ENCODE data around the gene PCNT.
"Not testable (repeated sequence)": the region's sequence is repeated elsewhere in the genome, so short reads cannot be mapped to it uniquely, and the experiment has no call there.

Gene PCNT

DNA sequence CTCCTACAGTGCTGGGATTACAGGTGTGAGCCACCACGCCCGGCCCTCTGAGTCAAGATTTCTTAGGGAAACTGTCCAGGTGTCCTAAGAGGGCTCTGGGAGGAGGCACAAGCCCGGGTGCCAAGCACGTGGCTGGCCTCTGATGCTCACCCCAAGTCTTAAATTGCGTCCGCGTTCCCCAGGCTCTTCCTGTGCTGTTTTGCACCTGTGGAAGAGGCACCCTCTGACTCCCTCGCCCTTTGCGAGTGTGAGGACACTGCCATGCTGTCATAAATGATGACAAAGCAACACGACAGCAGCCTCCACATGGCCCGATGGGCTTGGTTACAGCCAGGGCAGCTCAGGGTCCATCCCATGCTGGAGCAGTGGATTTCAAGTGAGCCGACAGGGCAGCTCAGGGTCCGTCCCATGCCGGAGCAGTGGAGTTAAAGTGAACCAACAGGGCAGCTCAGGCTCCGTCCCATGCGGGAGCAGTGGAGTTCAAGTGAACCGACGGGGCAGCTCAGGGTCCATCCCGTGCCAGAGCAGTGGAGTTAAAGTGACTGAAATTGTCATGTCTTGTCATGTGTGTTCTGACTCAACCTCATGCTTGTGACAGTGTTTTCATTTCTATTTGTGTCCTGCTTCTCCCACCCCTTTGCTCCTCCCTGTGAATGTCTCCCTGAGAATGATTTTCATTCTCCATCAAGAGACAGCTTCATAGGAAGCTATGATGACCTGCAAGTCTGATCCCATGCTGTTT lies 33.9 kb downstream of the PCNT start:
- no peak for DNase-seq

DNA sequence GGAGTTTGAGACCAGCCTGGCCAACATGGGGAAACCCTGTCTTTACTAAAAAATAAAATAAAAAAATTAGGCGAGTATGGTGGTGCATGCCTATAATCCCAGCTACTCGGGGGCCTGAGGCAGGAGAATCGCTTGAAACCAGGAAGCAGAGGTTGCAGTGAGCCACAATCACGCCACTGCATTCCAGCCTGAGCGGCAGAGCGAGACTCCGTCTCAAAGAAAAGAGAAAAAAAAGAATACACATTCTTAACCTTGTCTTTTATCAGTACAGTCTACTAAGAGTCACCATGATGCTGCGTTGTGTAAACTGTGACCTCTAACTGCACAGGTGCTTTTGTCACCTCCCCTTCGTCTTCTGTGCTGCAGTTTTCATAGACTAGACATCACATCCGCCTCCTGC lies 37.2 kb downstream of the PCNT start:
- no peak for DNase-seq

DNA sequence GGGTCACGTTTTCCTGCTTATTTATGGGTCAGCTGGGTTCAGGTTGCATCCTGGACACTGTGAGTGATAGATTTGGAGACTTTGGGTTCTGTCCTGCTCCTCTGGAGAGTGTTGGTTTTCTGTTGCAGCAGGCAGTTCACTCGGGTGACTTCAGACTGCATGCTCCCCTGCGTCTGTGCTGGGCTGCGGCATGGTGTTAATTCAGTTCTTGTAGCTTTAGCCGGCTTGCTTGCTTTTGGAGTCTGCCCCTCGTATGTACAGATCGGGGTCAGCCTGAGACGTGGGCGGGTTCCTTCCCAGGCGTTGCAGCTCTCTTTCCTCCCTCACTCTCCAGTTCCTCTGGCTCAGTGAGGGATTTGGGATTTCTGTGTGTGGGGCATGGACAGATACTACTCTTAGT lies 38.0 kb downstream of the PCNT start:
- no peak for DNase-seq

DNA sequence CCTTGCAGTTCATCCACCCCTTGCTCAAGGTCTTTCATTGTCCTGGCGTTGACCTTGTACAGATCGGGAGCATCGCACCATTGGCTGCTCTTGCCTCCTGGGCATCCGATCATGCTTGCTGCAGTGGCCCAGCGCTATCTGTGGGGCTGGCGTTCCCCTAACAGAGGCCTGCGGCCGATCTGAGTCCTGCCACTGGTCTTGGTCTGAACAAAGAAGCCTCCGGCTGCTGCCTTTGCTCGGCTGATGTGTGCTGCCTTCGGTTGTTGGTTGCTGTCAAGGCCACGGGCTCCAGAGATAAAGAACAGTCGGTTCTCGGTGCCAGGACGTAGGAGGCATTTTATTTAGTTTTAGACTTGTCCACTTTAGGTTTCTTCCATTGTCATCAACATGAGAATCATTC lies 39.0 kb downstream of the PCNT start:
- no peak for DNase-seq

DNA sequence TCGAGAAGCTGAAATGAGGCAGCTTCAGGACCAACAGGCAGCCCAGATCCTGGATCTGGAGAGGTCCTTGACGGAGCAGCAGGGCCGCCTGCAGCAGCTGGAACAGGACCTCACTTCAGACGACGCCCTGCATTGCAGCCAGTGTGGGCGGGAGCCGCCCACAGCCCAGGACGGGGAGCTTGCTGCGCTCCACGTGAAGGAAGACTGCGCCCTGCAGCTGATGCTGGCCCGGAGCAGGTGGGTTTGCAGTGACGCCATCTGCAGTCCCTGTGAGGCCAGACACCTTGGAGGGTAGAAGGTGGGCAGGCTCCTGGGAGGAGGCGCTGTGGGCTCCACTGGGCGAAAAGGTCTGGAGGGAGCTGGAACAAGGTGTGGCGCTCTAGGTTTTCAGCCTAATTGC lies 39.7 kb downstream of the PCNT start:
- DNase-seq, result no peak

DNA sequence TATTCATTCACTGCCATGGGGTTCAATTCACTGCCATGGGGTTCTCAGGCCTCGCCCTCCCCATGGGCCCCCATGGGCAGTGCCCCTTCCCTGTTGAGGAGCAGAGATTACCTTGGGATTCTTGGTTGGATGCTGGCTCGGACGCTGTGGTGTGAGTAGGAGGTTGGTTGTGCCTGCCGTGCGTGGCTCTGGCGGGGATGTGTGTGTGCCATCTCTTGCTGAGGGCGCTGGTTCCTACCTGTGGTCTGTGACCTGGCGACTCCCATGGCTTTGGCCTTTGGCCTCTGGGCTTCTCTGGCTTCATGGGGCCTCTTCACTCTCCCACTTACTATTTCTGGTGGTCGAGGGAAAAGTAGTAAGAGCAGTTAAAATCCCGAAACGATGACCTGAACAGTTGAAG lies 42.1 kb downstream of the PCNT start:
- DNase-seq, result no peak

DNA sequence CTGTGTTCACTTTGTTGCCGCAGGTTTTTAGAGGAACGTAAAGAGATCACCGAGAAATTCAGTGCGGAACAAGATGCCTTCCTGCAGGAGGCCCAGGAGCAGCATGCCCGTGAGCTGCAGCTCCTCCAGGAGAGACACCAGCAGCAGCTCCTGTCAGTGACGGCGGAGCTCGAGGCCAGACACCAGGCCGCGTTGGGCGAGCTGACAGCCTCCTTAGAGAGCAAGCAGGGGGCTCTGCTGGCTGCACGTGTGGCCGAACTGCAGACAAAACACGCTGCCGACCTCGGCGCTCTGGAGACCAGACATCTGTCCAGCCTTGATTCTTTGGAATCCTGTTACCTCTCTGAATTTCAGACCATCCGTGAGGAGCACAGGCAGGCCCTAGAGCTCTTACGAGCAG lies 42.6 kb downstream of the PCNT start:
- DNase-seq, result no peak

DNA sequence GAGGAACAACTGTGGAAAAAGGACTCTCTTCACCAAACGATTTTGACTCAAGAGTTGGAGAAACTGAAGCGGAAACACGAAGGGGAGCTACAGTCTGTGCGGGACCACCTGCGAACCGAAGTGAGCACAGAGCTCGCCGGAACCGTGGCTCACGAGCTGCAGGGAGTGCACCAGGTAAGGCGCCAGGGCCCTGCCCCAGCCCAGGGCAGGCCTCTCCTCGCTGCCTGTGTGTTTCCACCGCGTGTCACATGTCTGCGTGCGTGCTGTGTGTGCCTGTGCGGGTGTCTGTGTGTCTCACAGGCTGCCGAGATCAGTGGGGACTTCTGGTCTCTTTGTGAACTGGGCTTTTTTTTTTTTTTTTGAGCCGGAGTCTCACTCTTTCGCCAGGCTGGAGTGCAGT lies 43.0 kb downstream of the PCNT start:
- no peak for DNase-seq

DNA sequence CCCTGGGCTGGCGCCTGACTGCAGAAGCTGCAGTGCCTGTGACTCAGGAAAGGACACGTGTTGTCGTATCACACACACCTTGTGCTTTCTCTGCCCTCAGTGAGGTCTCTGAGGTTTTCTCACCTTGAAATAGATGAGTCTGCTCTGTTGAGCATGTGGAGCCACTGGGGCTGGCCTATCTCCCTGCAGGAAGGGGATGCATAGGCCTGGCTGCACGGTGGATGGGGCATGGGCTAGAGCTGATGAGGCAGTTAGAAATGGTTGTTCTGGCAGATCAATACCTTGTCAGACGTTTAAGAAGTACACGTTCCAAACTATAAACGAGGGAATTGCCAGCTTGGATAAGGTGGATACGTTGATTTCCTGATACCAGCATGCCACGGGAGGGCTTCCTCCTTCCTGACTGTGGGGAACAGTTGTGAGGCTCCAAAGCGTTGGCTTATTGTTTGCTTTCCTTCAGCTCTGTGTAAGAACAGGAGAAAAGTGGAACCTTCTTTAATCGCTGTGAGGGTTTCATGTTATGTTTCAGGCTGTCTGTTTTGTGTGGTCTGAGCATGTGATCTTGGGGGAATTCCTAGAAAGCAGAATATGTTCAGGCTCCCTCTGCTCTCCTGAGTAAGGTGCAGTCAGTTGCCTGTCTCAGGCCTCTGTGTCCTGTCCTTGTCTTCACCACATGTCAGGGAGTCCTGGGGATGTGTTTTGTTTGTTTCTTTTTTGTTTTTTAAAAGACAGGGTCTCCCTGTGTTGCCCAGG lies 44.8 kb downstream of the PCNT start:
- peak; percentile 75 for DNase-seq

DNA sequence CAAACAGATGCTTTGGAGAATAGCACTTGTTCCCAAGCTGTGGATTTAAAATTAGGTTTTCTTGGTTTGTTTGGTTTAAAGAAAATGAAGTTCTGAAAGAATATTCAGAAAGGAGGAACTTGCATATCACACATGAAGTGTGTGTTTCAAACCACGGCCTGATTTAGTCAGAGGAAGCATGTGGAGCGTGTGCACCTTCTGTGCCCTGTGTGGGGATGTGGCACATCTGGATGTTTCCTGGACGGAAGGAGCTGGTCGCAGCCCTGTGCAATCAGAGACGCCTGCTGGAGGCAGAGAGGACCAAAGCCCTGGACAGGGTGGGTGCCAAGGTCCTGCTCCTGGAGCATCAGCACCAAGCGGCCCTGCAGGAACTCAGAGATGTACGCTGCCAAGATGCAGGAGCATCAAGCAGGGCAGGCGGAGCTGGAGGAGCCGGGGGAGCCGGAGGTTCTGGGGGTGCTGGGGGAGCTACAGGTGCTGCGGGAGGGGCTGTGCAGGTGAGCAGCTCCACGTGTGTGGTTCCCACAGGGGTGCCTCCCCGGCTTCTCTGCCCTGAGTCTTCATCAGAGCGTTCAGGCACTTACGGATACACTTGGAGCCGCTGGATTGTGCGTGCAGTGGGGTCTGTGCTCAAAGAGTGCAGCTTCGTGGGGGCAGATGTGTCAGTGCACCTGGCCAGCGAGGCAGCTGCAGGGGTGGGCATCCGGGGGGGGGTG lies 45.7 kb downstream of the PCNT start:
- peak; percentile 8 for DNase-seq

DNA sequence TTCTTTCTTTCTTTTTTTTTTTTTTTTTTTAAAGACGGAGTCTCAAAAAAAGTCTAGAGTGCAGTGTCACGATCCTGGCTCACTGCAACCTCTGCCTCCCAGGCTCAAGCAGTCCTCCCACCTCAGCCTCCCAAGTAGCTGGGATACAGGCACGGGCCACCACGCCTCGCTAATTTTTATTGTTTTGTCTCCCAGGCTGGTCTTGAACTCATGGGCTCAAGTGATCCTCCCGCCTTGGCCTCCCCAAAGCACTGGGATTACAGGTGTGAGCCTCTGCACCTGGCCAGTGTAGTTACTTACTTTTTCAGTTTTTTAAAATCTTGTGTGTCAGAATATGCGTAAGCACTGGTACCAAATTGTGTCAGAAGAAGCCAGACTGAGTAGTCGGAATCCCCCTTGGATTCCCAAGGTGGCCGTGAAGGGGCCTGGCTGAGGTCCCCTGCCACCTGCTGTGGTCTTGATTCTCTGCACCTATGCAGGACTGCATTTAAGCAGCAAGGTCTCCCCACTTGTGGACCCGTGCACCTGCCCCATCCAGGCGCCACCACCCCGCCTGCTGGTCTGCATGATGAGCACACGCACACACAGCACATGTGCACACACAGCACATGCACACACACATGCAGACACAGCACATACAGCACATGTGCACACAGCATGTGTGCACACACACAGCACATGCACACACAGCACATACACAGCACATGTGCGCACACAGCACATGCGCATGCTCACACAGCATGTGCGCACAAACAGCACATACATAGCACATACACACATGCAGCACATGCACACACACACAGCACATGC lies 47.5 kb downstream of the PCNT start:
- peak; percentile 7 for DNase-seq

DNA sequence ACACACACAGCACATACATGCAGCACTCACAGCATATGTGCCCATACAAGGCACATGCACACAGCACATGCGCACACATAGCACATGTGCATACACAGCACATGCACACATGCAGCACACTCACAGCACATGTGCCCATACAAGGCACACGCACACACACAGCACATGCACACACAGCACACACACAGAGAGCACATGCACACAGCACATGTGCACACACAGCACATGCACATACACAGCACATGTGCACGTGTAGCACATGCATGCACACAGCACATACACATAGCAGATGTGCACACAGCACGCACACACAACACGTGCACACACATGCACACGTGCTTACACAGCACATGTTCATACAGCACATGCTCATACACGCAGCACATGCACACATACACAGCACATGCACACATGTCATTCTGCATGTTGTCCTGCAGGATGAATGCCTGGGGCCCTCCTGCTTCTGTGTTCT lies 48.1 kb downstream of the PCNT start:
- no peak for DNase-seq

DNA sequence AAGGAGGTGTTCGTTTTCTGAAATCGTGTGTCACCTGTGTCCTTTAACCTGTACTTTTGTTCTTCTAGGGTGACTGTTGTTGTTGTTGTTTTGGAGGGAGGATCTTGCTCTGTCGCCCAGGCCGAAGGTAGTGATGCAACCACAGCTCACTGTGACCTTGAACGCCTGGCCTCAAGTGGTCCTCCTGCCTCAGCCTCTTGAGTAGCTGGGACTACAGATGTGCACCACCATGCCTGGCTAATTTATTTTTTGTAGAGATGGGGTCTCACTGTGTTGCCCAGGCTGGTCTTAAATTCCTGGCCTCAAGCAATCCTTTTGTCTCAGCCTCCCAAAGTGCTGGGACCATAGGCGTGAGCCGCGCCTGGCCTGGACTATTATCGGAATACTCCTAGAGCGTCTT lies 49.0 kb downstream of the PCNT start:
- not testable (repeated sequence) for DNase-seq

DNA sequence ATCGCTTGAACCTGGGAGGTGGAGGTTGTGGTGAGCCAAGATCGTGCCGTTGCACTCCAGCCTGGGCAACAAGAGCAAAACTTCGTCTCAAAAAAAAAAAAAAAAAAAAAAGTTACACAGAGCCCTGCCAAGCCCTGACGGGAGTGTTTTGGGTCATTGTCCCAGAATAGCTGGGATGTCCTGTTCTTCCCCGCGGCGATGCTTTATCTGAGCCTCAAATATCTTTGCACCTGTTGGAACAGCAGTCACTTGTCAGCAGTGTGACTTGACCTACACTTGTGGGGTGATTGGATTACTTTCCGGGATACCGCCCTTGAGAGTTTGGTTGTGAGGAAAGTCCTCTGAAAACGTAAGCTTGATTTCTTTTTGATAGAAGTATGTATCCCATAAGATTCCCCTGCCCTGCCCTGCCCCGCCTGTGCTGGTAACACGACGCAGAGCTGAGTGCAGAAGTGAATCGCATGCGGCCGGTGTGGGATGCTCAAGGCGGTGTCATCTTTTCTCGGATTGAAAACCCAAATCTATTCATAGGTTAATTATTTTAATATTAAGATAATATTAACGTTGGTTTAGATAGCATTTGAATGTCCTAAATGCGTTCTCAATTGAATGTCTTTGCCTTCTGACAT lies 50.9 kb downstream of the PCNT start:
- no peak for DNase-seq

DNA sequence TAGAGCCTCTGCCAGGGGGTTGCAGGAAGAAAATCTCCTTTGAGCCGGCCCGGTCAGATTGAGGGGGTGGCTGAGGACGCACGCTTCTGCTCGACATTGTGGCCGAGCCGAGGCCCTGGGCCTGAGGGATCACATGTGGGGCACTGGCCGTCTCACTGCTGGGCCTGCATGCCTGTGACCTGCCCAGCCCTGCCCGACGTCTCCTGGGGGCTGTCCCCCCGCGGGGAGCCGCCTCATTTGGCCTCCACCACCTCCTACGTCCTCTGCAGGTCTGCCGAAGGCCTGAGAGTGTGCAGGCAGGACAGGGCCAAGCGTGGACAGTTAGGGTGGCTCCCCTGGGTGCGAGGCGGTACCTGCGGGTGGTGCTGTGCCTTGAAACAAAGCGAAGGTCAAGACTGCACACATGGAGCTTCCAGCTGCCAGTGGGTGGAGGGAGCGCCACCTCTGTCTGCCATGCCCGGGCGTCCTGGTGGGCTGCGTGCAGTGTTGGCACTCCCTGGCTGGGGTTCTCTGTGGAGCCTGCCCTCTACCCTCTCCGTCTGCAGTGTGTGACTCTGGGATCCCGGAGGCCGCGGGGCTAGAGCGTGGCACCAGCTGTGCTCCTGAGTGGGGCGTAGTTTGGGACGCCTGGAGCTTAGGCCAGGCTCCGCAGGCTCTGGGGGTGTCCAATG lies 51.7 kb downstream of the PCNT start:
- DNase-seq, result no peak

DNA sequence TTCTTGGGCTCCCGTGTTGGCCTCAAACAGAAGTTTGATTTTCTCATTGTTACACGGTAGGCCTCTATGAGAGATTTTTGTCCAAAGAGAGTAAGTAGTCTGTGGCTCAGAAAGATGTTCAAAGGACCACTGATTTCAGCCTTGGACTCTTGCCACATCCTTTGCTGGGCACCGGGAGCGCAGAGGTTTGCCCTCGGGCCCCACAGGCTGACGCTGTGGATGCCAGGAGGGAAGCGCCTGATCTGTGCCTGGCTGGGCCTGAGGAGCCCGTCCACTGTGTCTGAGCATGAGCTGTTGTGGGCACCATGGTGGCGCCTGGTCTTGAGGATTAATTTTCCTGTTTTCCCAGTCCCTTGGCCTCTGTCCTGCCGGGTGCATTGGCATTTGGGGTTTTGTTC lies 52.3 kb downstream of the PCNT start:
- no peak for DNase-seq

DNA sequence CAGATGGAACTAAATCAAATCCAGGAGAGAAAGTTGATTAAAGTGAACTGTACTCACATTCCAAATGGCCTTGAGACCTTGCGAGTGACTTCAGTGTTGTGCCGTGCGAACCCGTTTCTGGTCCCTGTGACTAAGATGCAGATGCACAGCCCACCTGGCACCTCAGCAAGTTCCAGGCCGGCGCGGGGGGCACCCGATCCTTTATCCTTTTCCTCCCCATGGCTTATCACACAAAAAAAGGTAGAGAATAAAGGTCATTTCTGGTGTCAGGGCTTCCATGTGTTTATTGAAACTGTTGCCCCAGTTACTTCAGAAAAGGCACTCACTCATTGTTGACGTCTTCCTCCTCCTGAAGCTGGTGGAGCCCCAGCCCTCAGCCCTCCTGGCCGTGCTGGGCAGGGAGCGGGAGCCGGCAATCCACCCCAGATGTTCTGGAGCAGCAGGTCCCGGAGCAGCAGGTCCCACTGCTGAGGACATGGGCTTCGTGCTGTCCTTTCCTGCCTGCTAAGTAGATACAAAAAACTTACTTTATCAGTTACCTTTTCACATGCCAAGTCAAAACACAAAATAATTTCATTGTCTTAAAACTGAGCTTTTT lies 53.0 kb downstream of the PCNT start:
- DNase-seq, result no peak

DNA sequence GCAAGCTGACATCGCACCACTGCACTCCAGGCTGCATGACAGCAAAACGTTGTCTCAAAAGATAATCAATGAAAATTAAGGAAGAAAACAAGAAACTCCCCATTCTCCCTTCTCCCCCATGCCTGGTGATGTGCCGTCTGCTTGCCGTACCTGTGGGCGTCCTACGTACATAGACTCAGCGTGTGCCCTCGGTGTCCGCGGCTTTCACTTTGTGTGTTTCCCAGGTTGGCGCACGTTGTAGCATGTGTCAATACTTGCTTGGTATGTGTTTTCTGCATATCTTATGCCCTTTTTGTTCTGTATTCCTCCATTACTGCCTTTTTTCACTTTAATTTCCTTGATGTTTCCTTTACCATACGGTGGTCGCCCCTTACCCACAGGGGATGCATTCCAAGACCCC lies 53.8 kb downstream of the PCNT start:
- no peak for DNase-seq

DNA sequence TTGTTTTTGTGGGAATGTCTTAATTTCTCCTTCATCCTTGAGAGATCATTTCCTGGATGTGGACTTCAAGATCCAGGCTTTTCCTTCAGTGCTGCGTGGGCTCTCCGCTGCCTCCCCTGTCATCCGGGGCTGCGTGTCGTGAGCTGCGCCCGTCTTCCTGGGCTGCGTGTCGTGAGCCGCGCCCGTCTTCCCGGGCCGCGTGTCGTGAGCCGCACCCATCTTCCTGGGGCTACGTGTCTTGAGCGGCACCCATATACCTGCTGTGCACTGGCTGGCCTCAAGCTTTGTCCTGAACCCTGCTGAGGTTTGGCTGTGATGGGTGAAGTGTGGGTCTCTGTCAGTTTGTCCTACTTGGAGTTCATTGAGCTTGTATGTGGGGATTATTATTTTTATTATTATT lies 55.1 kb downstream of the PCNT start:
- DNase-seq, result no peak

DNA sequence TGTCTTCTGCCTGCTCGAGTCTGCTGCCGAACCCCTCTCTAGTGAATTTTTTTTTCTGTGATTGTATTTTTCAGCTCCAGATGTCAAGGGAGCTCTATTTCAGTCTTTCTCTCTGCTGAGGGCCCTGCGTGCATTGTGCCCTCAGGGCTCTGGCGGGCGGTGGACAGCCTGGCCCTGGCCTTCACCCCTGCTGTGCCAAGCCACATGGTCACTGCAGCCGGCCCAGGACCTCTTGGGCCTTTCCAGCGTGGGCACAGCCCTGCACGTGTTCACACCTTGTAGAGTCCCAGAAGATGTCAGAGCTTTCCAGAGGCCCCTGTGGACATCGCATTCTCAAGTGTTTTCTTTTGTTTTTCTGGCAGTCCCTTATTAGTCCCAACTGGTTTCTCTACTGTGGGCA lies 55.7 kb downstream of the PCNT start:
- no peak for DNase-seq

DNA sequence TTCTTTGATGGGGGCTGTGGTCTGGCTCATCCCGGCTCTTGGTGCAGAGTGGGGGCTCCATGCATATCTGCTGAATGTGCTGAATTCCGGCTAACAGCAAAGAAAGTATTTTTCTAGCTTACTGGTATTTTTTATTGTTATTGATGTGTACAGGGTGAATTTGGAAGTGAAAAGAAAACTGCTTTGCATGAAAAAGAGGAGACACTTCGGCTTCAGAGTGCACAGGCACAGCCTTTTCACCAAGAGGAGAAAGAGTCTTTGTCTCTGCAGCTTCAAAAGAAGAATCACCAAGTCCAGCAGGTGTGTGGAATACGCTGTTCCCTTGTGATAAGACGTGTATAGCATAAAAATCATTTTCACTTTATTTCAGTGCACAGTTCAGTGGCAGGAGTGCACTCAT lies 57.6 kb downstream of the PCNT start:
- no peak for DNase-seq

DNA sequence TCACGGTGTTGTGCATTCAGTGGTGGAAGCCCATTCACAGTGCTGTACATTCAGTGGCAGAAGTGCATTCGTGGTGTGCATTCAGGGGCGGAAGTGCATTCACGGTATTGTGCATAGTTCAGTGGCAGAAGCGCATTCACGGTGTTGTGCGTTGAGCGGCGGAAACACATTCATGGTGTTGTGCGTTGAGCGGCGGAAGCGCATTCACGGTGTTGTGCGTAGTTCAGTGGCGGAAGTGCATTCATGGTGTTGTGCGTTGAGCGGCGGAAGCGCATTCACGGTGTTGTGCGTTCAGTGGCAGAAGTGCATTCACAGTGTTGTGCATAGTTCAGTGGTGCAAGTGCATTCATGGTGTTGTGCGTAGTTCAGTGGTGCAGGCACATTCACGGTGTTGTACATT lies 60.6 kb downstream of the PCNT start:
- DNase-seq, result no peak
